Amniotic stem cell (primary cell): ENCODE data around the gene CDH26.

Experiments
- DNase-seq: peaks from one replicate; lab custom pipeline; 2025; lab: John Stamatoyannopoulos, UW

Gene CDH26

GRCh38 chr20:60013296-60014139 lies 55.3 kb downstream of the CDH26 start:
- no peak for DNase-seq

GRCh38 chr20:60016406-60016805 lies 58.2 kb downstream of the CDH26 start:
- no peak for DNase-seq

- no peak for DNase-seq
These were observed 62.0 kb downstream of the CDH26 start for GRCh38 chr20:60020251-60020650.

- no peak for DNase-seq
These were observed 62.9 kb downstream of the CDH26 start for GRCh38 chr20:60021104-60021503.

- DNase-seq = no peak
These were observed 64.6 kb downstream of the CDH26 start for GRCh38 chr20:60022849-60023248.

GRCh38 chr20:60024245-60024644 lies 66.0 kb downstream of the CDH26 start:
- no peak for DNase-seq

DNA sequence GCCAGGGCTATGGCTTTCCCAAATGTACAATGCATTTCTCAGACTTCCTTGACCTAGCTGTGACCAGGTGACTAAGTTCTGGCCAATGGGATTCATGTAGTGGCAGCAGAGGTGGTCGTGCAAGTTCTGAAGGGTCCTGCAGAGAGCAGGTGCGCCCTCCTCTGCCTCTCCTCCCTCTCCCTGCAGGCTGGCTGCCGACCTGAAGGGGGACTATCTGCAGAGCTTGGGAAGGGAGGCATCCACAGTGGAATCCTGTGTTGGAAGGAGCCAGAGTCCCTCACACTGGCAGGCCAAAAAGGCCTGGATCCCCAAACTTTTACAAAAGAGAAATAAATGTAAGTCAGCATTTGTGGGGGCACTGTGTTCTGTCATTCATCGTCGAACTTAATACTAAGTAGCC lies 66.6 kb downstream of the CDH26 start:
- DNase-seq = no peak

DNA sequence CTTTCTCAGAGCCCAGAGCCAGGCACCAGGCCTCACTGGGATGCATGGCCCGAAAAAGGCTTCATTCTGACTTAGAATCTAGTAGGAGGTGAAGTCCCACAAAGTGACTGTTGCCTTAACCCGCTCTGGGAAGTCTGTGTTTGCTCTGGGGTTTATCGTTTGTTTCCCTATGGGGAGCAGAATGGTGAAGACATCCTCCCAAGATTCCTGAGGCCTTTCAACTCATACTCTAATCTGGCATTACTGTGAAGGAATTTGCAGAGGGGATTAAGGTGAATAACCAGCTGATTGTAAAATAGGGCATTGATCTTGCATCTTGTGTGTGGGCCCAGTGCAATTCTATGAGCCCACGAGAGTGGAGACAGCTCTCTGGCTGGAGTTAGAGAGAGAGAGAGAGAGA lies 67.8 kb downstream of the CDH26 start:
- no peak for DNase-seq

GRCh38 chr20:60030471-60030870 lies 72.2 kb downstream of the CDH26 start:
- DNase-seq = no peak

GRCh38 chr20:60031107-60031506 lies 72.9 kb downstream of the CDH26 start:
- DNase-seq = no peak

- no peak for DNase-seq
These were observed 76.2 kb downstream of the CDH26 start for GRCh38 chr20:60034231-60035110.

GRCh38 chr20:60035486-60035885 lies 77.3 kb downstream of the CDH26 start:
- no peak for DNase-seq

DNA sequence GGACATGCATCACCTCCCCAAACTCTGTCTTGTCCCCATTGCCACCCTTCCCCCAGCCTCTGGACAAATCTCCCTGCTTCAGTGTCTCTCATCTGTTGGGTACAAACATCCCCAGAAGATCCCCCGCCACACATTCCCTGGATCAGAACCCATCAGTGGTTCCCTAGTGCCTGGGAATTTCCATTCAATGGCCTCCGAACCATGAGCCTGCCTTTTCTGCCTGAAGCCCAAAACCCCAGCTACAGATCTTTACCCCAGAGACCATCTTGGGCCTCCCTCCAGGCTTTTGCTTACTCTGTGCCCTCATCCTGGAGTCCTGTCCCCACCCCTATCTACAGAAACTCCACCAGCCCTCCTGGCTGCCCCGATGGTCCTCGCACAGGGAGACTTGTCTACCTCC lies 78.1 kb downstream of the CDH26 start:
- no peak for DNase-seq

- peak; percentile 10 for DNase-seq
These were observed 78.7 kb downstream of the CDH26 start for GRCh38 chr20:60036746-60037499.

- DNase-seq = no peak
These were observed 80.3 kb downstream of the CDH26 start for GRCh38 chr20:60038400-60039008.

DNA sequence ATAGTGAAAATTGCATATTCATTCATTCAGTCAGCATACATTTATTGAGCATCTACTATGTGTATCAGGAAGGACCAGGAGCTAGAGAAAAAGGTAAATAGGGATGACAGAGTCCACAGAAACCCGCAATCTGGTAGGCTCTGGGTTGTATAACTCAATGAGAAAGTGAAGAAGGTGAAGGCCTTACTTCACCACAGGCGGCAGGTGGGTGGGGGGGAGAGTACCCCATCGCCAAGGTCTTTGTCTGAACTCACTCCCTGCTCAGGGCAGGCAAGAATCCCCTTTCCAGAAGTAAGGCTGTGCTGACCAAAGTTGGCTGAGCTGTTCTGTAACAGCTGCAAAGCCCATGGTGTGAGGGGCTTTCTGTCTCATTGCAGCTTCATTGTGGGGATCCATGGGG lies 81.3 kb downstream of the CDH26 start:
- no peak for DNase-seq

GRCh38 chr20:60040471-60041162 lies 82.4 kb downstream of the CDH26 start:
- no peak for DNase-seq

GRCh38 chr20:60041436-60042165 lies 83.4 kb downstream of the CDH26 start:
- DNase-seq = peak; percentile 12

DNA sequence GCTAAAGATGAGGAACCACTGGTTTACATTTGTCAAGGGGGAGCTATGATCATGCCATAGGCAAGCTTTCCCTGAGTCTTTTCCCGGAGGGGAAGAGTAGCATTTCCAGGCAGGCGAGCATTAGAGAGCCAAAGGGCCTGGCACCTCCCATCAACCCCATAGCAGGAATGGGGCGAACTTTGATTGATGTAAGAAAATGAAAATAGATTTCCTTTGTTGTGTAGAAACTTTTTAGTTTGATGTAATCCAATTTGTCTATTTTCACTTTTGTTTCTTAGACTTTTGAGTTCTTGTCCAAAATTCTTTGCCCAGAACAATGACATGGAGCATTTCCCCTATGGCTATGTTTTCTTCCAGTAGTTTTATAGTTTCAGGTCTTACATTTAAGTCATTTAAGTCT lies 85.2 kb downstream of the CDH26 start:
- no peak for DNase-seq

DNA sequence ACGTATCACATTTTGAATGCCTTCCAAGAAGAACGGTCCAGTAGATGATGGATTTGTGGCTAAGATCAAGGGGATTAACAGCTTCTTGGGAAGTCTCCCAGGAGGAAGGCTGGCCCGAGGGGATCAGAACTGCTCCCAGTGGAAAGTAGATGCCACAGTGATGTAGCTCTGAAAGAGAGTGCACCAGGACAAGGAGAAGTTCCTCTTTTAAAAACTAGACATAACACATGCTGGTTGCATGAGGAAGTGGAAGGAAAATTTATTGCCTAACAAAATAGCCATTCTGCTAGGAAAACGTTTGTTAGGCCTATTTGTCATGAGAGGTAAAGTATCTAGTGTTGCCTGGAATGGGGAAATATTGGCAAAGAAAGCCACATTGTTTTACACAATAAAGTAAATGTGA lies 87.8 kb downstream of the CDH26 start:
- DNase-seq = no peak

DNA sequence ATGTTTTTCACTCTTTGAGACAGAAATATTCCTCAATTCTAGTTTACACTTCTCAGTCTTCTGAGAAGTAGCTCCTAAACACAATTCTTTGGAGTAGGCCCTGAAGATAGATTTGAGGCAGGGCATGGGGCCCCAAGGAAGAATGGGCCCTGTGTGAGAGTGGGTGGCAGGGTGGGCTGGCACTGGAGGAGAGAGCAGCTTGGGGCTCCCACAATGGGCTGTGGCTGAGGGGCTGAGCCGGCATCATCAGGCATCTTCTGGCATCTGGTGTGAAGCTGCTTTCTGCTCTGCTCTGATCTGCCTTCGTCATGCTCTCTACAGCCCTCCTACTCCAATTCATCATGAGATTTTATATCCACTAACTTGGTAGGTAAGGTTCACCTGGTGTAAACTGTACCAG lies 88.2 kb downstream of the CDH26 start:
- DNase-seq = no peak
